Keratinocyte (primary cell): ENCODE results near the gene LENG1.

Experiments
- CTCF ChIP-seq, 3 experiments: IDR thresholded peaks in 1 of 3; conservative IDR thresholded peaks in 1 of 3; optimal IDR thresholded peaks in 1 of 3; 2 replicates in 2 of 3; 3 replicates in 1 of 3; pipeline versions ENCODE3 to v1.5.1; 2011; ENCODE audit warnings: low read length in 3 of 3, mild to moderate bottlenecking in 3 of 3, moderate library complexity in 2 of 3, control low read depth in 1 of 3, inconsistent platforms in 1 of 3; ENCODE audit not compliant: insufficient read depth in 2 of 3; ENCODE audit errors: extremely low read depth in 1 of 3
- EZH2 ChIP-seq: IDR thresholded peaks from one replicate; pipeline ENCODE4 v1.6.1; 2012; ENCODE audit warnings: inconsistent platforms, mild to moderate bottlenecking, low read length, moderate library complexity

- TF ChIP-seq CTCF (optimal IDR thresholded peaks at IDR 0.05 in 1 of 3, IDR thresholded peaks at IDR 0.05 in 1 of 3, conservative IDR thresholded peaks at IDR 0.05 in 1 of 3; ENCODE audit: extremely low read depth in 1 of 3, insufficient read depth in 2 of 3, low read length in 3 of 3) (no peak), EZH2 (no peak)
Observed at GRCh38 chr19:54188215-54188871, 28.8 kb upstream of the LENG1 start.
